Measurements from ENCODE around the gene STK25.

- TF ChIP-seq, protein P1, sequence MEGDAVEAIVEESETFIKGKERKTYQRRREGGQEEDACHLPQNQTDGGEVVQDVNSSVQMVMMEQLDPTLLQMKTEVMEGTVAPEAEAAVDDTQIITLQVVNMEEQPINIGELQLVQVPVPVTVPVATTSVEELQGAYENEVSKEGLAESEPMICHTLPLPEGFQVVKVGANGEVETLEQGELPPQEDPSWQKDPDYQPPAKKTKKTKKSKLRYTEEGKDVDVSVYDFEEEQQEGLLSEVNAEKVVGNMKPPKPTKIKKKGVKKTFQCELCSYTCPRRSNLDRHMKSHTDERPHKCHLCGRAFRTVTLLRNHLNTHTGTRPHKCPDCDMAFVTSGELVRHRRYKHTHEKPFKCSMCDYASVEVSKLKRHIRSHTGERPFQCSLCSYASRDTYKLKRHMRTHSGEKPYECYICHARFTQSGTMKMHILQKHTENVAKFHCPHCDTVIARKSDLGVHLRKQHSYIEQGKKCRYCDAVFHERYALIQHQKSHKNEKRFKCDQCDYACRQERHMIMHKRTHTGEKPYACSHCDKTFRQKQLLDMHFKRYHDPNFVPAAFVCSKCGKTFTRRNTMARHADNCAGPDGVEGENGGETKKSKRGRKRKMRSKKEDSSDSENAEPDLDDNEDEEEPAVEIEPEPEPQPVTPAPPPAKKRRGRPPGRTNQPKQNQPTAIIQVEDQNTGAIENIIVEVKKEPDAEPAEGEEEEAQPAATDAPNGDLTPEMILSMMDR (IDR thresholded peaks at IDR 0.05 in 4 of 5, conservative IDR thresholded peaks at IDR 0.05 in 1 of 5) = no peak
- no peak for TF ChIP-seq POLR2A (IDR thresholded peaks at IDR 0.05)
Measured at GRCh38 chr2:241522477-241522876, 14.1 kb upstream of the STK25 start.
